Endodermal cell (in vitro differentiated cells): ENCODE results near the gene ATOH8. TPM values are rescaled to one million over a fixed set of nuclear protein-coding genes. Genes with fewer than 3 reads are reported as not detected.
A peak's percentile ranks its signal among the peaks of the same experiment; 100 is the strongest.

Experiments
- DNase-seq: peaks from one replicate; pipeline ENCODE4 v3.0.0-alpha.2; 2017
- H3K27ac ChIP-seq: 2 replicates; pipeline ENCODE4 v1.5.1; 2013; ENCODE audit warnings: mild to moderate bottlenecking, low read depth, low read length, moderate library complexity
- H3K27me3 ChIP-seq: 2 replicates; pipeline ENCODE4 v1.6.1; 2013; ENCODE audit warnings: mild to moderate bottlenecking, low read length, moderate library complexity; ENCODE audit not compliant: insufficient read depth, control insufficient read depth, poor library complexity, severe bottlenecking
- H3K36me3 ChIP-seq: 2 replicates; pipeline ENCODE4 v1.7.0; 2013; ENCODE audit warnings: mild to moderate bottlenecking, low read length, moderate library complexity; ENCODE audit not compliant: control insufficient read depth, insufficient read depth
- H3K4me1 ChIP-seq: one replicate; pipeline ENCODE4 v1.7.0; 2013; ENCODE audit warnings: low read length; ENCODE audit not compliant: control insufficient read depth, insufficient read depth
- H3K4me3 ChIP-seq: 2 replicates; pipeline ENCODE4 v1.5.1; 2013; ENCODE audit warnings: mild to moderate bottlenecking, low read length, moderate library complexity
- H3K9ac ChIP-seq: 2 replicates; pipeline ENCODE4 v1.6.1; 2013; ENCODE audit warnings: mild to moderate bottlenecking, low read length, moderate library complexity; ENCODE audit not compliant: poor library complexity, severe bottlenecking; ENCODE audit errors: extremely low read depth
- H3K9me3 ChIP-seq: 2 replicates; pipeline ENCODE4 v1.6.1; 2013; ENCODE audit warnings: mild to moderate bottlenecking, low read length, moderate library complexity; ENCODE audit not compliant: control insufficient read depth
- H3K27ac Mint-ChIP-seq: 2 replicates; pipeline ENCODE4 v1.8.0; 2020; ENCODE audit warnings: mixed read lengths
- H3K27me3 Mint-ChIP-seq: 2 replicates; pipeline ENCODE4 v1.8.0; 2021; ENCODE audit warnings: mild to moderate bottlenecking, mixed read lengths; ENCODE audit not compliant: insufficient read depth
- H3K36me3 Mint-ChIP-seq: 2 replicates; pipeline ENCODE4 v1.8.0; 2020; ENCODE audit warnings: low read depth, mixed read lengths
- H3K4me1 Mint-ChIP-seq: 2 replicates; pipeline ENCODE4 v1.8.0; 2020; ENCODE audit warnings: mixed read lengths
- H3K4me3 Mint-ChIP-seq: 2 replicates; pipeline ENCODE4 v1.8.0; 2020; ENCODE audit warnings: mild to moderate bottlenecking, moderate library complexity, mixed read lengths
- H3K9me3 Mint-ChIP-seq: 2 replicates; pipeline ENCODE4 v1.8.0; 2020; ENCODE audit warnings: mild to moderate bottlenecking, mixed read lengths
- CTCF ChIP-seq: fragments of 200-600 bp; sonication (generic); conservative IDR thresholded peaks from 2 replicates; pipeline ENCODE4 v1.5.0; 2021; ENCODE audit warnings: antibody characterized with exemption, mild to moderate bottlenecking
- WGBS, 2 experiments: methylation state at CpG; one replicate each; pipeline versions ENCODE4 v1.1.5 to v1.1.7; 2013; ENCODE audit warnings: missing lambda C conversion rate in 2 of 2, mixed read lengths in 1 of 2; ENCODE audit not compliant: insufficient coverage in 1 of 2, insufficient read length in 1 of 2; 5-methylcytosine and 5-hydroxymethylcytosine counted together
- total RNA-seq, 2 donors: library from RNA; stranded (reverse); fragmentation: NEBNext Ultra II Directional in 1 of 2; extraction: Animal tissue kit (Norgen Biotek cat#: 25700) in 1 of 2; gene quantifications; 2 replicates in 1 of 2; 3 replicates in 1 of 2; pipeline ENCODE4 v1.2.1, GENCODE V29; 2021

ATOH8 gene
- total RNA-seq, 2 donors from 2014 or later: 1.3 to 1.6 TPM

- no peaks in the 10 kb centered on the region for H3K9me3 ChIP-seq
- H3K4me3 ChIP-seq: no peak overlapping the region
- DNase-seq: peak; percentile 78
- peaks cover 13% of the 10 kb centered on the region for H3K4me1 ChIP-seq
- 81 to 83% methylated on average over 4 to 12 of the region's 12 CpGs for WGBS, 2 experiments
- Mint-ChIP-seq H3K36me3 (no peaks in the 10 kb centered on the region), H3K4me3 (no peak overlapping the region), H3K27me3 (peaks cover 48% of the 10 kb centered on the region), H3K27ac (peak overlapping the region; percentile 31), H3K4me1 (peaks cover 33% of the 10 kb centered on the region), H3K9me3 (no peaks in the 10 kb centered on the region)
- no peaks in the 10 kb centered on the region for H3K36me3 ChIP-seq
- H3K27ac ChIP-seq: no peak overlapping the region
- no peak overlapping the region for H3K9ac ChIP-seq
- TF ChIP-seq CTCF: peak; percentile 83
- H3K27me3 ChIP-seq: peaks cover 5% of the 10 kb centered on the region
Observed at GRCh38 chr2:85769236-85769982, 15.6 kb downstream of the ATOH8 start.

GRCh38 chr2:85769983-85770362 lies 16.2 kb downstream of the ATOH8 start:
- Histone ChIP-seq H3K9ac (no peak overlapping the region), H3K27ac (no peak overlapping the region), H3K27me3 (no peaks in the 10 kb centered on the region), H3K9me3 (no peaks in the 10 kb centered on the region), H3K4me3 (no peak overlapping the region), H3K4me1 (peaks cover 13% of the 10 kb centered on the region), H3K36me3 (no peaks in the 10 kb centered on the region)
- DNase-seq: no peak
- H3K4me1 Mint-ChIP-seq: peaks cover 28% of the 10 kb centered on the region
- no peak overlapping the region for H3K4me3 Mint-ChIP-seq
- 87 to 96% methylated on average over 3 to 7 of the region's 7 CpGs for WGBS, 2 experiments
- H3K27me3 Mint-ChIP-seq: peaks cover 42% of the 10 kb centered on the region
- no peak overlapping the region for H3K27ac Mint-ChIP-seq
- TF ChIP-seq CTCF: peak; percentile 4
- no peaks in the 10 kb centered on the region for H3K36me3 Mint-ChIP-seq
- H3K9me3 Mint-ChIP-seq: no peaks in the 10 kb centered on the region

- no peaks in the 10 kb centered on the region for H3K27me3 ChIP-seq
Observed at GRCh38 chr2:85770369-85770768, 16.6 kb downstream of the ATOH8 start.

More at GRCh38 chr2:85770369-85770768, 16.6 kb downstream of the ATOH8 start:
- TF ChIP-seq CTCF: no peak
- H3K4me3 ChIP-seq: no peak overlapping the region
- no peak overlapping the region for H3K9ac ChIP-seq
- no peaks in the 10 kb centered on the region for H3K36me3 ChIP-seq
- no peak for DNase-seq
- no peaks in the 10 kb centered on the region for H3K9me3 Mint-ChIP-seq
- H3K4me1 Mint-ChIP-seq: peaks cover 24% of the 10 kb centered on the region
- WGBS, 2 experiments: 89 to 92% methylated on average over 6 to 11 of the region's 12 CpGs
- no peaks in the 10 kb centered on the region for H3K36me3 Mint-ChIP-seq
- H3K4me3 Mint-ChIP-seq: no peak overlapping the region
- H3K4me1 ChIP-seq: peaks cover 10% of the 10 kb centered on the region
- H3K27me3 Mint-ChIP-seq: peaks cover 38% of the 10 kb centered on the region
- H3K9me3 ChIP-seq: no peaks in the 10 kb centered on the region
- no peak overlapping the region for H3K27ac ChIP-seq
- no peak overlapping the region for H3K27ac Mint-ChIP-seq
